GM23338 (cell line): ENCODE measurements around the gene MLX. TPM values are rescaled to one million over a fixed set of nuclear protein-coding genes. Genes with fewer than 3 reads are reported as not detected.

Source experiments
- ATAC-seq: fragments of 200-7000 bp; cut with Tn5 transposase; 3 replicates; pipeline ENCODE4 v1.9.1; 2020
- DNase-seq: peaks from one replicate; pipeline ENCODE4 v3.0.0-alpha.2; 2015; ENCODE audit warnings: low spot score
- H2AFZ ChIP-seq: fragments of 200-600 bp; sonication (generic); 2 replicates; pipeline ENCODE4 v1.8.0; 2016; ENCODE audit warnings: antibody characterized with exemption, mild to moderate bottlenecking, moderate library complexity
- H3F3A ChIP-seq: fragments of 200-600 bp; sonication (generic); replicated peaks from 2 replicates; pipeline ENCODE4 v1.8.0; 2017; ENCODE audit warnings: antibody characterized with exemption, mixed run types, low read depth
- H3K27ac ChIP-seq: fragments of 200-600 bp; sonication (generic); 2 replicates; pipeline ENCODE4 v1.6.1; 2016; ENCODE audit warnings: low read depth
- H3K27me3 ChIP-seq: fragments of 200-600 bp; sonication (generic); 2 replicates; pipeline ENCODE4 v1.8.0; 2016; ENCODE audit warnings: mild to moderate bottlenecking, mixed run types, moderate library complexity; ENCODE audit not compliant: insufficient read depth
- H3K36me3 ChIP-seq: fragments of 200-600 bp; sonication (generic); 2 replicates; pipeline ENCODE4 v1.8.0; 2016; ENCODE audit warnings: mild to moderate bottlenecking; ENCODE audit not compliant: insufficient read depth
- H3K4me1 ChIP-seq: fragments of 200-600 bp; sonication (generic); 2 replicates; pipeline ENCODE4 v1.8.0; 2016; ENCODE audit warnings: mild to moderate bottlenecking, moderate library complexity; ENCODE audit not compliant: insufficient read depth
- H3K4me2 ChIP-seq: fragments of 200-600 bp; sonication (generic); 2 replicates; pipeline ENCODE4 v1.7.1; 2017; ENCODE audit warnings: mixed run types
- H3K4me3 ChIP-seq: fragments of 200-600 bp; sonication (generic); 2 replicates; pipeline ENCODE4 v1.6.1; 2016; ENCODE audit warnings: mixed run types
- H3K79me2 ChIP-seq: fragments of 200-600 bp; sonication (generic); replicated peaks from 2 replicates; pipeline ENCODE4 v1.8.0; 2017; ENCODE audit warnings: mild to moderate bottlenecking; ENCODE audit not compliant: insufficient read depth
- H3K9me2 ChIP-seq: fragments of 200-600 bp; sonication (generic); 2 replicates; pipeline ENCODE4 v1.8.0; 2017; ENCODE audit not compliant: insufficient read depth
- H4K20me1 ChIP-seq: fragments of 200-600 bp; sonication (generic); replicated peaks from 2 replicates; pipeline ENCODE4 v1.8.0; 2017; ENCODE audit warnings: mild to moderate bottlenecking; ENCODE audit not compliant: insufficient read depth
- H3K27ac Mint-ChIP-seq: 2 replicates; pipeline ENCODE4 v1.8.0; 2020; ENCODE audit warnings: inconsistent platforms, mild to moderate bottlenecking, moderate library complexity, mixed read lengths
- H3K27me3 Mint-ChIP-seq: 3 replicates; pipeline ENCODE4 v1.8.0; 2022; ENCODE audit warnings: low read depth, mild to moderate bottlenecking, moderate library complexity, mixed read lengths, inconsistent platforms; ENCODE audit not compliant: insufficient read depth, poor library complexity
- H3K36me3 Mint-ChIP-seq: 3 replicates; pipeline ENCODE4 v1.8.0; 2021; ENCODE audit warnings: low read depth, mild to moderate bottlenecking, inconsistent platforms, moderate library complexity, mixed read lengths
- H3K4me1 Mint-ChIP-seq: 3 replicates; pipeline ENCODE4 v1.8.0; 2020; ENCODE audit warnings: mild to moderate bottlenecking, inconsistent platforms, mixed read lengths
- H3K4me3 Mint-ChIP-seq: 3 replicates; pipeline ENCODE4 v1.8.0; 2021; ENCODE audit warnings: moderate library complexity, mild to moderate bottlenecking, inconsistent platforms, mixed read lengths
- H3K9me3 Mint-ChIP-seq: 3 replicates; pipeline ENCODE4 v1.8.0; 2020; ENCODE audit warnings: moderate library complexity, mild to moderate bottlenecking, inconsistent platforms, mixed read lengths
- CREB1 ChIP-seq: fragments of 250-450 bp; sonication (Bioruptor Pico); IDR thresholded peaks from 2 replicates; pipeline ENCODE4 v1.5.0; 2020; ENCODE audit warnings: low read depth, mild to moderate bottlenecking, moderate library complexity
- ETS1 ChIP-seq: IDR thresholded peaks from 2 replicates; pipeline ENCODE4 v1.6.1; 2016; ENCODE audit warnings: antibody characterized with exemption
- JUNB ChIP-seq: IDR thresholded peaks from one replicate; pipeline ENCODE4 v1.6.1; 2016; ENCODE audit warnings: antibody characterized with exemption; ENCODE audit not compliant: unreplicated experiment
- NANOG ChIP-seq: IDR thresholded peaks from 2 replicates; pipeline ENCODE4 v1.6.1; 2016; ENCODE audit warnings: antibody characterized with exemption, borderline replicate concordance
- POLR2AphosphoS5 ChIP-seq: IDR thresholded peaks from 2 replicates; pipeline ENCODE4 v1.6.1; 2016; ENCODE audit warnings: antibody characterized with exemption, low read depth
- REST ChIP-seq: IDR thresholded peaks from one replicate; pipeline ENCODE4 v1.6.1; 2018; ENCODE audit warnings: antibody characterized with exemption; ENCODE audit not compliant: unreplicated experiment
- ZNF114 ChIP-seq: fragments of 250-450 bp; sonication (Bioruptor Pico); IDR thresholded peaks from 2 replicates; pipeline ENCODE4 v1.5.0; 2020; ENCODE audit warnings: mild to moderate bottlenecking, moderate library complexity
- ZNF331 ChIP-seq: fragments of 250-450 bp; sonication (Bioruptor Pico); IDR thresholded peaks from 2 replicates; pipeline ENCODE4 v1.5.0; 2020; ENCODE audit warnings: low read depth, mild to moderate bottlenecking, moderate library complexity
- polyA plus RNA-seq: library from polyadenylated mRNA; unstranded; fragments of >200 nt; fragmentation: Nextera tagmentation; extraction: Ambion mirVana; gene quantifications from 2 replicates; pipeline ENCODE4 v1.2.1, GENCODE V29; 2016
- total RNA-seq: library from RNA; depleted of rRNA; stranded (reverse); fragments of >200 nt; shearing (Covaris generic); gene quantifications from 2 replicates; pipeline ENCODE4 v1.2.3, GENCODE V29; 2014
- TF ChIP-seq, protein P1 (sequence below), 2 experiments: fragments of 200-600 bp in 1 of 2; sonication (generic) in 1 of 2; conservative IDR thresholded peaks; 2 replicates each; pipeline versions ENCODE4 v1.5.1 to v1.6.1; 2016 to 2017; ENCODE audit warnings: antibody characterized with exemption in 2 of 2, low read depth in 2 of 2, mild to moderate bottlenecking in 2 of 2, moderate library complexity in 1 of 2

Gene MLX
- total and polyA plus RNA-seq, 2 experiments from 2014 or later, result 33.2 to 34.1 TPM

DNA sequence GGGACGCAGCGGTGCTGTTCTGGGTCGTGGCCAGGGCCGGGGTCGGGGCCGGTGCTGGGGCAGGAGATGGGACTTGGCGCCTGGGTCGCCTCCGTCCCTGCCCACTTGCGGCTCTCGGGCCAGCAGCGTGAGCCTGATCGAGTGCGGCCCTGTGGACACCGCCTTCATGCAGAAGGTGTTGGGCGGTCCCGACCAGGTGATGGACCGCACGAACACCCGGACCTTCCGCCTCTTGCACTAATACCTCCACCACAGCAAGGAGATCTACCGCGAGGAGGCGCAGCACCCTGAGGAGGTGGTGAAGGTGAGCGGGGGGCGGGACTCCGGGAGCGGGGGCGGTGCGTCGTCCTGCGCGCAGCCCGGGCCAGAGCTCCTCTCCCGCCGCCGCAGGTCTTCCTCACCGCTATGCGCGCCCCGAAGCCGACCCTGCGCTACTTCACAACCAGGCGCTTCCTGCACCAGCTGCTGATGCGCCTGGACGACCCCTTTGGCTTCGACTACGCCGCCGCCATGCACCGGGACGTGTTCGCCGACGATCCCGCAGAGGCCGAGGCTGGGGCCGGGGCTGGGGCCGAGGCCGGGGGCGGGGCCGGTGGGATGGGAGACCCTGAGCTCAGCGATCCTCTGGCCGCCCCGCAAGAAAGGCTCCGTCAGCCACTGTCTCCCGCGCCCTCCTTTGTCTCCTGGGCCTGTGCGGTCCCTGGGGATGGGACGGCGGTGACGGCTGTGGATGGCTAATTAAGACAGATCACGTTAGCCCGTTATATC, 18.6 kb upstream of the MLX start:
- Histone ChIP-seq H4K20me1 (peaks cover 6% of the 10 kb centered on the region; the same call in 1 of the 2 replicates), H3K27me3 (0 out of 2 replicates have a peak, but pooled peaks cover 7% of the 10 kb centered on the region), H3K4me2 (peak overlapping the region; percentile 84), H3K4me1 (peaks cover 4% of the 10 kb centered on the region; the same call in 1 of the 2 replicates), H2AFZ (peak overlapping the region; percentile 92; the same call in 1 of the 2 replicates), H3K9me2 (no peaks in the 10 kb centered on the region), H3K79me2 (0 out of 2 replicates have a peak, but pooled peaks cover 2% of the 10 kb centered on the region), H3K36me3 (no peaks in the 10 kb centered on the region), H3K27ac (no peak overlapping the region), H3K4me3 (peak overlapping the region; percentile 72), H3F3A (peaks cover 10% of the 10 kb centered on the region)
- Mint-ChIP-seq H3K9me3 (no peaks in the 10 kb centered on the region), H3K4me3 (peak overlapping the region; percentile 66), H3K4me1 (peaks cover 8% of the 10 kb centered on the region; the same call in 2 of the 3 replicates), H3K36me3 (0 out of 3 replicates have a peak, but pooled peaks cover 3% of the 10 kb centered on the region), H3K27me3 (peaks cover 6% of the 10 kb centered on the region), H3K27ac (no peak overlapping the region)
- TF ChIP-seq, protein P1, sequence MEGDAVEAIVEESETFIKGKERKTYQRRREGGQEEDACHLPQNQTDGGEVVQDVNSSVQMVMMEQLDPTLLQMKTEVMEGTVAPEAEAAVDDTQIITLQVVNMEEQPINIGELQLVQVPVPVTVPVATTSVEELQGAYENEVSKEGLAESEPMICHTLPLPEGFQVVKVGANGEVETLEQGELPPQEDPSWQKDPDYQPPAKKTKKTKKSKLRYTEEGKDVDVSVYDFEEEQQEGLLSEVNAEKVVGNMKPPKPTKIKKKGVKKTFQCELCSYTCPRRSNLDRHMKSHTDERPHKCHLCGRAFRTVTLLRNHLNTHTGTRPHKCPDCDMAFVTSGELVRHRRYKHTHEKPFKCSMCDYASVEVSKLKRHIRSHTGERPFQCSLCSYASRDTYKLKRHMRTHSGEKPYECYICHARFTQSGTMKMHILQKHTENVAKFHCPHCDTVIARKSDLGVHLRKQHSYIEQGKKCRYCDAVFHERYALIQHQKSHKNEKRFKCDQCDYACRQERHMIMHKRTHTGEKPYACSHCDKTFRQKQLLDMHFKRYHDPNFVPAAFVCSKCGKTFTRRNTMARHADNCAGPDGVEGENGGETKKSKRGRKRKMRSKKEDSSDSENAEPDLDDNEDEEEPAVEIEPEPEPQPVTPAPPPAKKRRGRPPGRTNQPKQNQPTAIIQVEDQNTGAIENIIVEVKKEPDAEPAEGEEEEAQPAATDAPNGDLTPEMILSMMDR (conservative IDR thresholded peaks at IDR 0.05; ENCODE audit: low read depth in 2 of 2), result peak; percentile 56 to 89
- TF ChIP-seq CREB1 (CRISPR knock-in tag) (peak; percentile 27; the same call in 1 of the 2 replicates), POLR2AphosphoS5 (peak; percentile 81), ZNF331 (CRISPR knock-in tag) (no peak)
- ATAC-seq, result peak; percentile 88
- DNase-seq, result peak; percentile 98

GRCh38 chr17:42548993-42549755, 17.7 kb upstream of the MLX start:
- 0 out of 2 replicates have a peak, but pooled peaks cover 2% of the 10 kb centered on the region for H3K79me2 ChIP-seq
- H4K20me1 ChIP-seq, result peaks cover 6% of the 10 kb centered on the region; the same call in 1 of the 2 replicates
- no peak for DNase-seq
- peak overlapping the region; percentile 84 for H3K4me2 ChIP-seq
- H3K36me3 Mint-ChIP-seq, result 0 out of 3 replicates have a peak, but pooled peaks cover 3% of the 10 kb centered on the region
- no peak for ATAC-seq
- H3K27ac Mint-ChIP-seq, result no peak overlapping the region
- peaks cover 10% of the 10 kb centered on the region for H3F3A ChIP-seq
- H3K27ac ChIP-seq, result no peak overlapping the region
- H3K36me3 ChIP-seq, result no peaks in the 10 kb centered on the region
- 0 out of 2 replicates have a peak, but pooled peaks cover 7% of the 10 kb centered on the region for H3K27me3 ChIP-seq
- TF ChIP-seq JUNB (no peak), ZNF114 (no peak), CREB1 (CRISPR knock-in tag) (no peak), ETS1 (no peak), REST (no peak), NANOG (no peak)
- TF ChIP-seq, protein P1 (conservative IDR thresholded peaks at IDR 0.05; ENCODE audit: low read depth in 2 of 2), result no peak
- H3K27me3 Mint-ChIP-seq, result peaks cover 8% of the 10 kb centered on the region
- H3K4me3 ChIP-seq, result peak overlapping the region; percentile 72
- peaks cover 10% of the 10 kb centered on the region; the same call in 2 of the 3 replicates for H3K4me1 Mint-ChIP-seq
- H3K9me2 ChIP-seq, result no peaks in the 10 kb centered on the region
- peak overlapping the region; percentile 66 for H3K4me3 Mint-ChIP-seq
- H2AFZ ChIP-seq, result no peak overlapping the region
- H3K4me1 ChIP-seq, result peaks cover 4% of the 10 kb centered on the region; the same call in 1 of the 2 replicates
- no peaks in the 10 kb centered on the region for H3K9me3 Mint-ChIP-seq
